ENCODE measurements around the gene SMYD1. TPM values are rescaled to one million over a fixed set of nuclear protein-coding genes. Genes with fewer than 3 reads are reported as not detected.
A peak's percentile ranks its signal among the peaks of the same experiment; 100 is the strongest.

SMYD1 gene
- polyA plus RNA-seq, 4 donors: 0.34 to 1.6 (median 0.84) TPM; not detected in 1

GRCh38 chr2:88115825-88116518, 48.3 kb downstream of the SMYD1 start:
- 84 to 96% (median 91%) methylated on average over 10 of the region's 10 CpGs for WGBS, 3 donors
- H3K27ac ChIP-seq (ENCODE audit: low read depth in 1 of 3, low read length in 2 of 3): no peak overlapping the region
- DNase-seq: no peak
- H3K4me3 ChIP-seq (ENCODE audit: low read depth in 1 of 3, low read length in 3 of 3): no peak overlapping the region
- H3K4me1 ChIP-seq (ENCODE audit: control insufficient read depth in 3 of 3, insufficient read depth in 2 of 3, low read depth in 1 of 3, low read length in 2 of 3): peaks cover 0 to 6% (median 0%) of the 10 kb centered on the region in 3 donors
- H3K36me3 ChIP-seq (ENCODE audit: control insufficient read depth in 3 of 3, insufficient read depth in 2 of 3, low read depth in 1 of 3, low read length in 3 of 3): no peaks in the 10 kb centered on the region
- no peaks in the 10 kb centered on the region for H3K27me3 ChIP-seq (ENCODE audit: control insufficient read depth in 3 of 3, insufficient read depth in 3 of 3, low read length in 3 of 3)
- H3K9me3 ChIP-seq (ENCODE audit: control insufficient read depth in 2 of 2, insufficient read depth in 1 of 2, low read depth in 1 of 2, low read length in 1 of 2): no peaks in the 10 kb centered on the region
- FAIRE-seq: no peak

- WGBS, 3 donors: 60 to 87% (median 65%) methylated on average over 18 of the region's 18 CpGs
- H3K36me3 ChIP-seq (ENCODE audit: control insufficient read depth in 3 of 3, insufficient read depth in 2 of 3, low read depth in 1 of 3, low read length in 3 of 3): no peaks in the 10 kb centered on the region
- H3K9me3 ChIP-seq (ENCODE audit: control insufficient read depth in 2 of 2, insufficient read depth in 1 of 2, low read depth in 1 of 2, low read length in 1 of 2): no peaks in the 10 kb centered on the region
- H3K4me1 ChIP-seq (ENCODE audit: control insufficient read depth in 3 of 3, insufficient read depth in 2 of 3, low read depth in 1 of 3, low read length in 2 of 3): peaks cover 0 to 6% (median 0%) of the 10 kb centered on the region in 3 donors
- DNase-seq: peak in 1 of 2 donors; percentile 54
- no peak overlapping the region for H3K27ac ChIP-seq (ENCODE audit: low read depth in 1 of 3, low read length in 2 of 3)
- no peak for FAIRE-seq
- no peak overlapping the region for H3K4me3 ChIP-seq (ENCODE audit: low read depth in 1 of 3, low read length in 3 of 3)
- peaks cover 0 to 2% (median 0%) of the 10 kb centered on the region in 3 donors for H3K27me3 ChIP-seq (ENCODE audit: control insufficient read depth in 3 of 3, insufficient read depth in 3 of 3, low read length in 3 of 3)
Observed at GRCh38 chr2:88116669-88117432, 49.2 kb downstream of the SMYD1 start.

- Histone ChIP-seq H3K9me3 (ENCODE audit: control insufficient read depth in 2 of 2, insufficient read depth in 1 of 2, low read depth in 1 of 2, low read length in 1 of 2) (no peaks in the 10 kb centered on the region), H3K36me3 (ENCODE audit: control insufficient read depth in 3 of 3, insufficient read depth in 2 of 3, low read depth in 1 of 3, low read length in 3 of 3) (peaks cover 0 to 4% (median 0%) of the 10 kb centered on the region in 3 donors), H3K4me3 (ENCODE audit: low read depth in 1 of 3, low read length in 3 of 3) (no peak overlapping the region), H3K27me3 (ENCODE audit: control insufficient read depth in 3 of 3, insufficient read depth in 3 of 3, low read length in 3 of 3) (peaks cover 0 to 2% (median 0%) of the 10 kb centered on the region in 3 donors), H3K27ac (ENCODE audit: low read depth in 1 of 3, low read length in 2 of 3) (no peak overlapping the region), H3K4me1 (ENCODE audit: control insufficient read depth in 3 of 3, insufficient read depth in 2 of 3, low read depth in 1 of 3, low read length in 2 of 3) (peaks cover 0 to 6% (median 0%) of the 10 kb centered on the region in 3 donors)
- DNase-seq: no peak
- FAIRE-seq: no peak
- WGBS, 3 donors: 85 to 97% (median 93%) methylated on average over 4 of the region's 4 CpGs
Observed at GRCh38 chr2:88117973-88118372, 50.3 kb downstream of the SMYD1 start.

GRCh38 chr2:88121678-88122077, 54.1 kb downstream of the SMYD1 start:
- 80 to 87% (median 82%) methylated on average over 4 of the region's 4 CpGs for WGBS, 3 donors
- Histone ChIP-seq H3K27me3 (ENCODE audit: control insufficient read depth in 3 of 3, insufficient read depth in 3 of 3, low read length in 3 of 3) (peaks cover 0 to 2% (median 0%) of the 10 kb centered on the region in 3 donors), H3K36me3 (ENCODE audit: control insufficient read depth in 3 of 3, insufficient read depth in 2 of 3, low read depth in 1 of 3, low read length in 3 of 3) (peaks cover 0 to 31% (median 9%) of the 10 kb centered on the region in 3 donors), H3K27ac (ENCODE audit: low read depth in 1 of 3, low read length in 2 of 3) (no peak overlapping the region), H3K4me1 (ENCODE audit: control insufficient read depth in 3 of 3, insufficient read depth in 2 of 3, low read depth in 1 of 3, low read length in 2 of 3) (no peaks in the 10 kb centered on the region), H3K4me3 (ENCODE audit: low read depth in 1 of 3, low read length in 3 of 3) (no peak overlapping the region), H3K9me3 (ENCODE audit: control insufficient read depth in 2 of 2, insufficient read depth in 1 of 2, low read depth in 1 of 2, low read length in 1 of 2) (no peaks in the 10 kb centered on the region)
- no peak for DNase-seq
- no peak for FAIRE-seq

- no peak for FAIRE-seq
- DNase-seq: peak in 1 of 2 donors; percentile 79
- Histone ChIP-seq H3K27ac (ENCODE audit: low read depth in 1 of 3, low read length in 2 of 3) (peak overlapping the region in 1 of 3 donors; percentile 27), H3K4me3 (ENCODE audit: low read depth in 1 of 3, low read length in 3 of 3) (no peak overlapping the region), H3K36me3 (ENCODE audit: control insufficient read depth in 3 of 3, insufficient read depth in 2 of 3, low read depth in 1 of 3, low read length in 3 of 3) (peaks cover 0 to 34% (median 10%) of the 10 kb centered on the region in 3 donors), H3K4me1 (ENCODE audit: control insufficient read depth in 3 of 3, insufficient read depth in 2 of 3, low read depth in 1 of 3, low read length in 2 of 3) (no peaks in the 10 kb centered on the region), H3K9me3 (ENCODE audit: control insufficient read depth in 2 of 2, insufficient read depth in 1 of 2, low read depth in 1 of 2, low read length in 1 of 2) (no peaks in the 10 kb centered on the region), H3K27me3 (ENCODE audit: control insufficient read depth in 3 of 3, insufficient read depth in 3 of 3, low read length in 3 of 3) (peaks cover 0 to 2% (median 0%) of the 10 kb centered on the region in 3 donors)
- 37 to 74% (median 46%) methylated on average over 8 of the region's 8 CpGs for WGBS, 3 donors
Observed at GRCh38 chr2:88122141-88122884, 54.7 kb downstream of the SMYD1 start.

- Histone ChIP-seq H3K4me1 (ENCODE audit: control insufficient read depth in 3 of 3, insufficient read depth in 2 of 3, low read depth in 1 of 3, low read length in 2 of 3) (peaks cover 0 to 1% (median 0%) of the 10 kb centered on the region in 3 donors), H3K27me3 (ENCODE audit: control insufficient read depth in 3 of 3, insufficient read depth in 3 of 3, low read length in 3 of 3) (peaks cover 0 to 2% (median 0%) of the 10 kb centered on the region in 3 donors), H3K9me3 (ENCODE audit: control insufficient read depth in 2 of 2, insufficient read depth in 1 of 2, low read depth in 1 of 2, low read length in 1 of 2) (no peaks in the 10 kb centered on the region), H3K4me3 (ENCODE audit: low read depth in 1 of 3, low read length in 3 of 3) (peak overlapping the region in 1 of 3 donors; percentile 77), H3K27ac (ENCODE audit: low read depth in 1 of 3, low read length in 2 of 3) (peak overlapping the region in 1 of 3 donors; percentile 34), H3K36me3 (ENCODE audit: control insufficient read depth in 3 of 3, insufficient read depth in 2 of 3, low read depth in 1 of 3, low read length in 3 of 3) (peaks cover 0 to 34% (median 10%) of the 10 kb centered on the region in 3 donors)
- FAIRE-seq (no peak), DNase-seq (peak in 1 of 2 donors; percentile 47)
- 60 to 71% (median 68%) methylated on average over 5 of the region's 5 CpGs for WGBS, 3 donors
Observed at GRCh38 chr2:88123164-88123974, 55.7 kb downstream of the SMYD1 start.

- H3K4me3 ChIP-seq (ENCODE audit: low read depth in 1 of 3, low read length in 3 of 3): peak overlapping the region in 2 of 3 donors; percentile 75 to 77
Observed at GRCh38 chr2:88123975-88124917, 56.6 kb downstream of the SMYD1 start.

More at GRCh38 chr2:88123975-88124917, 56.6 kb downstream of the SMYD1 start:
- peaks cover 0 to 34% (median 10%) of the 10 kb centered on the region in 3 donors for H3K36me3 ChIP-seq (ENCODE audit: control insufficient read depth in 3 of 3, insufficient read depth in 2 of 3, low read depth in 1 of 3, low read length in 3 of 3)
- peak overlapping the region in 1 of 3 donors; percentile 56 for H3K27ac ChIP-seq (ENCODE audit: low read depth in 1 of 3, low read length in 2 of 3)
- no peaks in the 10 kb centered on the region for H3K9me3 ChIP-seq (ENCODE audit: control insufficient read depth in 2 of 2, insufficient read depth in 1 of 2, low read depth in 1 of 2, low read length in 1 of 2)
- 89 to 93% (median 91%) methylated on average over 9 of the region's 9 CpGs for WGBS, 3 donors
- peaks cover 0 to 10% (median 7%) of the 10 kb centered on the region in 3 donors for H3K4me1 ChIP-seq (ENCODE audit: control insufficient read depth in 3 of 3, insufficient read depth in 2 of 3, low read depth in 1 of 3, low read length in 2 of 3)
- DNase-seq: peak in 1 of 2 donors; percentile 11
- peaks cover 0 to 2% (median 0%) of the 10 kb centered on the region in 3 donors for H3K27me3 ChIP-seq (ENCODE audit: control insufficient read depth in 3 of 3, insufficient read depth in 3 of 3, low read length in 3 of 3)
- no peak for FAIRE-seq

Data from small intestine (tissue), 7 donors.